Esophagus muscularis mucosa (tissue), 4 donors: ENCODE data around the gene STK10.

Experiments used
- EP300 ChIP-seq: sonication (generic); formaldehyde crosslinking; IDR thresholded peaks from one replicate; pipeline ENCODE4 v1.6.1; 2017; ENCODE audit warnings: antibody characterized with exemption
- POLR2A ChIP-seq: fragments of 450-650 bp; IDR thresholded peaks from one replicate; pipeline ENCODE4 v1.6.1; 2017; ENCODE audit warnings: antibody characterized with exemption, moderate library complexity, mild to moderate bottlenecking, low read depth
- TF ChIP-seq, protein P1 (sequence below), 3 experiments: fragments of 200-600 bp in 2 of 3; fragments of 450-650 bp in 1 of 3; sonication (generic) in 2 of 3; IDR thresholded peaks; one replicate each; pipeline ENCODE4 v1.5.1; 2017 to 2019; ENCODE audit warnings: antibody characterized with exemption in 3 of 3, mild to moderate bottlenecking in 2 of 3, moderate library complexity in 1 of 3

DNA sequence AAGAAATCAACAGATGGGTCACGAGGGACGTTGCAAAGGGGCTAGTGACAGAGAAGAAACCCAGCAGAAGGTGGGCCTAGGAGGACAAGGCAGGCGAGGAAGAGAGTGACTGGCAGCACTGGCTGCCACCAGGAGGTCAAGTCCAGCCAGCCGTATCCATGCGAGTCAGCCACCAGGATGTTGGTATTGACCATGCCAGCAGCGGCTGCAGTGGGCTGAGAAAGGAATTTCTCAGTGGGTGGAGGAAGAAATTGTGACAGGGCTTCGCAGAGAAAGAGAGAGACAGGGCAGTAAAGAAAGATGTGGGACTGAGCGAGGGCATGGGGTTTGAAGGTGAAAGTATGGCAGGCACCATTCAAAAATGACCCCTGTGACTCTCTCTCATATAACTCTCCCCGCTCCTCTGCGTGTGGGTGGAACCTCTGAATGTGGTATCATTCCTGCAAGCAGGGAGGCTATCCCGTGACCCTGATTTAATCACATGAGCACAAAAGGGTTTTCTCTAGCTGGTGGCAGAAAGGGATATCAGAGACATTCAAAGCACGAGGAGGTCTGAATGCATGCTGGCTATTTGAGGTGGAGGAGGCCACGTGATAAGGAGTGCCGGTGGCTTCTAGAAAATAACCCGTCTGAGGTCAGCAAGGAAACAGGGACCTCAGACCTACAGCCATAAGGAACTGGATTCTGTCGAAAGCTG, 136.2 kb downstream of the STK10 start:
- TF ChIP-seq, protein P1, sequence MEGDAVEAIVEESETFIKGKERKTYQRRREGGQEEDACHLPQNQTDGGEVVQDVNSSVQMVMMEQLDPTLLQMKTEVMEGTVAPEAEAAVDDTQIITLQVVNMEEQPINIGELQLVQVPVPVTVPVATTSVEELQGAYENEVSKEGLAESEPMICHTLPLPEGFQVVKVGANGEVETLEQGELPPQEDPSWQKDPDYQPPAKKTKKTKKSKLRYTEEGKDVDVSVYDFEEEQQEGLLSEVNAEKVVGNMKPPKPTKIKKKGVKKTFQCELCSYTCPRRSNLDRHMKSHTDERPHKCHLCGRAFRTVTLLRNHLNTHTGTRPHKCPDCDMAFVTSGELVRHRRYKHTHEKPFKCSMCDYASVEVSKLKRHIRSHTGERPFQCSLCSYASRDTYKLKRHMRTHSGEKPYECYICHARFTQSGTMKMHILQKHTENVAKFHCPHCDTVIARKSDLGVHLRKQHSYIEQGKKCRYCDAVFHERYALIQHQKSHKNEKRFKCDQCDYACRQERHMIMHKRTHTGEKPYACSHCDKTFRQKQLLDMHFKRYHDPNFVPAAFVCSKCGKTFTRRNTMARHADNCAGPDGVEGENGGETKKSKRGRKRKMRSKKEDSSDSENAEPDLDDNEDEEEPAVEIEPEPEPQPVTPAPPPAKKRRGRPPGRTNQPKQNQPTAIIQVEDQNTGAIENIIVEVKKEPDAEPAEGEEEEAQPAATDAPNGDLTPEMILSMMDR (IDR thresholded peaks at IDR 0.05): no peak
- TF ChIP-seq POLR2A: no peak
- TF ChIP-seq EP300: no peak
